Panc1 (cell line): Measurements from ENCODE around the gene ZCCHC14.

Experiments
- CTCF ChIP-seq: fragments of 450-650 bp; IDR thresholded peaks from 2 replicates; pipeline ENCODE4 v1.5.1; 2017; ENCODE audit warnings: mild to moderate bottlenecking
- POLR2AphosphoS5 ChIP-seq: IDR thresholded peaks from 2 replicates; pipeline ENCODE4 v1.6.1; 2012; ENCODE audit warnings: mild to moderate bottlenecking, low read depth, low read length, moderate library complexity
- SIN3A ChIP-seq: IDR thresholded peaks from 2 replicates; pipeline ENCODE4 v1.6.1; 2012; ENCODE audit warnings: low read depth, mild to moderate bottlenecking, low read length, moderate library complexity, borderline replicate concordance; ENCODE audit not compliant: insufficient read depth

- TF ChIP-seq SIN3A (no peak), POLR2AphosphoS5 (no peak), CTCF (no peak)
Measured at GRCh38 chr16:87495578-87496446, 3.0 kb upstream of the ZCCHC14 start.
